Activated naive CD4-positive, alpha-beta T cell treated with anti-CD3 and anti-CD28 coated beads, Interleukin-2, amount 10 ng/mL, durations not matched to agents 7 days and 5 days (primary cell): ENCODE measurements around the gene TNRC6A.

Experiments
- CTCF ChIA-PET: fragments of 350-600 bp; sonication (Branson Sonifier 250); formaldehyde crosslinking; loops from one replicate; lab custom pipeline; 2021; ENCODE audit warnings: antibody characterized with exemption; lab: Charles Lee
- DNase-seq: peaks from one replicate; pipeline ENCODE4 v3.0.0-alpha.2; 2020
- H3K27ac Mint-ChIP-seq: one replicate; pipeline ENCODE4 v1.8.0; 2021; ENCODE audit warnings: mild to moderate bottlenecking, moderate library complexity, mixed read lengths
- H3K27me3 Mint-ChIP-seq: one replicate; pipeline ENCODE4 v1.8.0; 2021; ENCODE audit warnings: mild to moderate bottlenecking, mixed read lengths
- H3K36me3 Mint-ChIP-seq: one replicate; pipeline ENCODE4 v1.8.0; 2021; ENCODE audit warnings: mixed read lengths
- H3K4me1 Mint-ChIP-seq: one replicate; pipeline ENCODE4 v1.8.0; 2021; ENCODE audit warnings: mixed read lengths
- H3K4me3 Mint-ChIP-seq: one replicate; pipeline ENCODE4 v1.8.0; 2021; ENCODE audit warnings: mild to moderate bottlenecking, moderate library complexity, mixed read lengths
- H3K9me3 Mint-ChIP-seq: one replicate; pipeline ENCODE4 v1.8.0; 2021; ENCODE audit warnings: mixed read lengths

Gene TNRC6A

DNA sequence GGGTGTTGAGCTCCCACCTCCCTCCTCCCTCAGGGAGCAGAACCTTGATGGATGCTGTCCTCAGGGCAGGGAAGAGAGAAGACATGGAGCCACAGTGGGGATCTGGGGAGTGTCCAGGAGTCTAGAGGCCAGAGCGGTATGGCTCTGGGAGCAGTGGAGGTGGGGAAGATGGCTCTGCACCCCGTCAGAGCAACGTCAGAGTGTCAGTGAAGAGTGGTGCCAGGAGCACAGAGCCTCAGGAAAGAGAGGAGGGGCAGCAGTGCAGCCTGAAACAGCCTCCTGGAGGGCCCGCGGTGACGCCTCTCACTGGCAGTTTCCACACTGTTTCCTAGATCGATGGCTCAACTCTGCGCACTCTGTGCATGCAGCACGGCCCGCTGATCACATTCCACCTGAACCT is 93.1 kb downstream of the TNRC6A start:
- Mint-ChIP-seq H3K36me3 (peaks cover 71% of the 10 kb centered on the region), H3K9me3 (no peaks in the 10 kb centered on the region), H3K4me1 (no peaks in the 10 kb centered on the region), H3K27ac (no peak overlapping the region), H3K27me3 (no peaks in the 10 kb centered on the region), H3K4me3 (no peak overlapping the region)
- CTCF ChIA-PET = interaction anchor here (0.6 to 1.4 kb wide), 2 partner anchors 12 to 886 kb away, joined by 3 to 4 read pairs; no protein-coding TSS in a partner anchor
- no peak for DNase-seq

DNA sequence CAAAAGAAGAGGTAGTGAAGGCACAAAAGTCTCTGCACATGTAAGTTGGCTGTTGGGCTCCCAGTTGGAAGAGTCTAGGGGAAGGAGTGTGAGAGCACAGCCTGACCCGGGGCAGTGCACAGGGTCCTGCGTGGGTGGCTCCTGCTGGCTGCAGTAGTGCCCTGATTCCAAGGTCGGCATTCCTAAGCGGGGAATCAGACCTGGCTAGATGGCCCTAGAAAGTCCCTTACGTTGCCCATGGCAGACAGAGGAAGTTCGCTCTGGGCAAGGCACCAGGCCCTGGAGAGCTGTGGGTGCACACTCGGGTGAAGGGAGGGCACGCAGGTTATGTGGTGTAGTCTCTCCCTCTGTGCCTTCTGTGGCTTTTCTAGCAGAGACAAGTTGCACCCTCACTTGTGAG is 93.5 kb downstream of the TNRC6A start:
- no peak for DNase-seq
- no peak overlapping the region for H3K27ac Mint-ChIP-seq
- H3K27me3 Mint-ChIP-seq = no peaks in the 10 kb centered on the region
- no peaks in the 10 kb centered on the region for H3K9me3 Mint-ChIP-seq
- H3K4me3 Mint-ChIP-seq = no peak overlapping the region
- no peaks in the 10 kb centered on the region for H3K4me1 Mint-ChIP-seq
- peaks cover 67% of the 10 kb centered on the region for H3K36me3 Mint-ChIP-seq
- CTCF ChIA-PET = interaction anchor here (0.6 kb wide), 1 partner anchor 886 kb away, joined by 3 read pairs; no protein-coding TSS in a partner anchor

DNA sequence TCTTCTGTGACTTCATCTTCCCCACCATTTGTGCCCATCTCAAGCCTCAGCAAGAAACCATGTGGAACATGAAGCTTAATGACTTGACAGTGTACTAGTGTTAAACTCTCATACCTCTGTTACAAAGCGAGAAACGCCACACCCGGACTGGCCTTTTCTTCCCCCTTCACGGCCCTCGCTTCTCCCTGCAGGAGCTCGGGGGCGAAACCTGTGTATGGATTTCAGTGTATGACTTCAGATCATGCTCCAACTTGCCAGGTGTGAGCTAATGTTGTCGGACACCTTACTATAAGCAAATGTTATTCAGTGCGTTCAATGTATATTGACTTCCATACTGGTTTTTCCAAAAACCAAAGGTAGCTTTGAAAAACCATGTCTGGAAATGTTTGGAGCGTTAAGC is 96.2 kb downstream of the TNRC6A start:
- H3K27ac Mint-ChIP-seq = no peak overlapping the region
- H3K4me1 Mint-ChIP-seq = no peaks in the 10 kb centered on the region
- no peak overlapping the region for H3K4me3 Mint-ChIP-seq
- H3K36me3 Mint-ChIP-seq = peaks cover 42% of the 10 kb centered on the region
- CTCF ChIA-PET = interaction anchor here (1.4 kb wide), 1 partner anchor 9 kb away, joined by 6 read pairs; no protein-coding TSS in a partner anchor
- DNase-seq = no peak
- no peaks in the 10 kb centered on the region for H3K27me3 Mint-ChIP-seq
- H3K9me3 Mint-ChIP-seq = no peaks in the 10 kb centered on the region

DNA sequence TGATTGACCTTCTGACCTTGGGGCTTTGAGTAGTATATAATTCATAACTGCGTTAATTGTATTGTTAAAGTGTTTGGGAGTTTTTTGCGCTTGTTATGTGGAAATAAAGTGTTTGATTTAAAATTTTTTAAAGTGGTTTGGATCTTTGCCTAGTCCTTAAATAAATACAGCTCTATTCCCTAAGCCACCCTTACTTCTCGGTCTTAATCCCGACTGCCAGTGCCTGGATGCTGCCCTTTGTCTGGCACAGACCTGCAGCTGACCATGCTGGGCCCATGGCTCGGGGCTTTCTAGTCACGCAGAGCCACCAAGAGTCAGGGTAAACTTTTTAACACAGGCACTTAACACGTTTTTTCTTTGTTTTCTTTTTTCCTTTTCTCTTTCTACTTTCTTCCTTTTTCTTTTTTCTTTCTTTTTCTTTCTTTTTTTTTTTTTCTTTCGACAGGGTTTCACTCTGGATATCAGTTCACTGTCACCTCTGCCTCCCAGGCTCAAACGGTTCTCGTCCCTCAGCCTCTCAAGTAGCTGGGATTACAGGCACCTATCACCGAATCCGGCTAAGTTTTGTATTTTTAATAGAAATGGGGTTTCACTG is 96.7 kb downstream of the TNRC6A start:
- peaks cover 37% of the 10 kb centered on the region for H3K36me3 Mint-ChIP-seq
- no peak for DNase-seq
- H3K9me3 Mint-ChIP-seq = no peaks in the 10 kb centered on the region
- no peak overlapping the region for H3K4me3 Mint-ChIP-seq
- H3K27me3 Mint-ChIP-seq = no peaks in the 10 kb centered on the region
- H3K4me1 Mint-ChIP-seq = no peaks in the 10 kb centered on the region
- CTCF ChIA-PET = interaction anchor here (1.4 kb wide), 1 partner anchor 8 kb away, joined by 6 read pairs; no protein-coding TSS in a partner anchor
- no peak overlapping the region for H3K27ac Mint-ChIP-seq

DNA sequence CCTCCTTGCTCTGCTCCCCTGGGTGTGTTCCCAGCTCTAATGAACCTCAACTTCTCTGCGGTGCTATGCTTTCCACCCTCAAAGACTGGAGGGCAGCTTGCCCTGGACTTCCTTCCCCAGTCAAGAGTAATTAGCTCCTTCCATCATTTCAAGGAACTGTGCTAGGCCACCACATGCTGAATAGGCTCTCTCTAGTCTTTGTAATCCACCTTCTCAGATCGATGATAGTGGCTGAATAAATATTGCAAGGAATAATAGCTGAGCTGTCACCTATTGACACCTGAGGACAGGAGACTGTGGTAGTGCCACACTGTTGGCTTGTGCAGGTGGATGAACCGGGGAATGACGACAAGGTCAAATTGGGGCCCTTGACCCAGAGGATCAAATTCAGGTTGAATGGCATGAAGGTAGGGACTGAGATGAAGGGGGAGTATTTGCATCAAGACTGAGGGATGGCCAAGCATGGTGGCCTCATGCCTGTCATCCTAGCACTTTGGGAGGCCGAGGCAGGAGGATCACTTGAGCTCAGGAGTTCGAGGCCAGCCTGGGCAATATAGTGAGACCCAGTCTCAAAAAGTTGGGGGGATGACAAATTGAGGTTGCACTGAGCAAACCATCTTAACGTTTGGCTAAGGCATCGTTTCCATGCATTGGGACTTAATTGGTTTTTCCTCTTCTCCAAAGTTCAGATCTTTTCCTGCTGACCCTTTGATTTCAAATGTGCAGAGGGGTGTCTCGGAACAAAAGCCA is 97.5 kb downstream of the TNRC6A start:
- no peak for DNase-seq
- H3K4me1 Mint-ChIP-seq = no peaks in the 10 kb centered on the region
- no peak overlapping the region for H3K27ac Mint-ChIP-seq
- H3K4me3 Mint-ChIP-seq = no peak overlapping the region
- CTCF ChIA-PET = no interaction called here
- no peaks in the 10 kb centered on the region for H3K27me3 Mint-ChIP-seq
- no peaks in the 10 kb centered on the region for H3K9me3 Mint-ChIP-seq
- peaks cover 32% of the 10 kb centered on the region for H3K36me3 Mint-ChIP-seq

DNA sequence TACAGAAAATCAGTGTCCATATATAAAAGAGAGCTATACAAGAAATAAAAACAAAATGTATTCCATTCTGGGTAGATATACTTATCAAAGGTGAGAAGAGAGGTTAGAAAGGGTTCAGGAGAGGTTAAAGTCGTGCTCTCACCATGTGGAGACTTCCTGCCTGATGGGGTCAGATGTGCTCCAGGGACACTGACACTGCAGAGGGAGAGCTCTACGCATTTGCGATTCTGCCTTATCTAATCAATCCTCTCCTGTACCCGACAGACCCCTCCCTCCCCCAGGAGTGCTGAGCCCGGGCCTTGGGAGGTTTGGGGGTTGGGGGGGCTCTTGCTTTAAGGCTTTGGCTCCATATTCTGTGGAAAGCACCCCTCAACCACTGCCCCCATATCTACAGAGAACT is 99.7 kb downstream of the TNRC6A start:
- no peak overlapping the region for H3K4me3 Mint-ChIP-seq
- H3K4me1 Mint-ChIP-seq = no peaks in the 10 kb centered on the region
- peaks cover 15% of the 10 kb centered on the region for H3K36me3 Mint-ChIP-seq
- CTCF ChIA-PET = no interaction called here
- no peak overlapping the region for H3K27ac Mint-ChIP-seq
- no peaks in the 10 kb centered on the region for H3K27me3 Mint-ChIP-seq
- no peak for DNase-seq
- H3K9me3 Mint-ChIP-seq = no peaks in the 10 kb centered on the region

DNA sequence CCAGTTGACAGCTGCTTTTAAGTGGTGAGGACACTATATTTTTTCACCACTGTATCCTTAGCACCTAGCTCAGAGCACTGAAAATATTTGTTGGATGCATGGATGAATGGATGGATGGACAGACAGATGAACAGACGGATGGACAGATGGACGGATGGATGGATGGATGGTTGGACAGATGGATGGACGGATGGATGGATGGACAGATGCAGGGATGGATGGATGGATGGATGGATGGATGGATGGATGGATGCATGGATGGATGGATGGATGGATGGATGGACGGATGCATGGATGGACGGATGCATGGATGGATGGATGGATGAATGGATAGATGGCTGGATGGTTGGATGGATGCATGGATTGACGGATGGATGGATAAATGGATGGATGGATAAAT is 103.9 kb downstream of the TNRC6A start:
- no peaks in the 10 kb centered on the region for H3K27me3 Mint-ChIP-seq
- no peak overlapping the region for H3K4me3 Mint-ChIP-seq
- no peak for DNase-seq
- H3K27ac Mint-ChIP-seq = no peak overlapping the region
- no peaks in the 10 kb centered on the region for H3K9me3 Mint-ChIP-seq
- H3K4me1 Mint-ChIP-seq = no peaks in the 10 kb centered on the region
- CTCF ChIA-PET = interaction anchor here (1.0 to 1.4 kb wide), 3 partner anchors 26 to 216 kb away, joined by 3 read pairs; no protein-coding TSS in a partner anchor
- H3K36me3 Mint-ChIP-seq = no peaks in the 10 kb centered on the region

DNA sequence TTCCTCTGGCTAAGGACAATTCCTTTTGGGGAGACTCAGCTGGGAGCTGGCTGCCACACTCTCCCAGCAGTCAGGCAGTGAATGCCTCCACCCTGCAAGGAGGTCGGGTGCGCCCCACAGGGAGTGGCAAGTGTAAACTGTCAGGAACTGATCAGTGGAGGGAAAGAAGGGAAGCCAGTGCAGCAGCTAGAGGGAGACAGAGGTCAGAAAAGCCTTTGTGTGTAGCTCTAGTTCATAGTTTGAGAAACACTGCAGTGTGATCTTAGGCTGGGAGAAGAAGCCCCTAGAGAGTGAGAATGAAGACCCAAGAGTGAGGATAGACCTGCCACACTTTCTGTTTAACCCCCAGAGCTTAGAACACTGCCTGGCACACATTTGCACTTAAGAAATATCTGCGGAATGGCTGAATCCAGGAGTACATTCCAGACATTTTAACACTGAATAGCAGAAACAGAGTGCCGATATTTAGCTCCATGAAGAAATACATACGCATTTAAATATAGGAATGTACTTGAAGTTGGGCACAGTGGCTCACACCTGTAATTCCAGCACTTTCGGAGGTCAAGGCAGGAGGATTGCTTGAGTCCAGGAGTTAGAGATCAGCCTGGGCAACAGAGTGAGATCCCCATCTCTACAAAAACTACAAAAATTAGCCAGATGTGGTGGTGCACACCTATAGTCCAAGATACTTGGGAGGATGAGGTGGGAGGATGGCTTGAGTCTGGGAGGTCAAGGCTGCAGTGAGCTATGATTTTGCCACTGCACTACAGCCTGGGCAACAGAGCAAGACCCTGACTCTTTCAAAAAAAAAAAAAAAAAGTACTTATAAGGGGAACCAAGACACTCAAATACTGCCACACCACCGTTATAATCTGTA is 105.2 kb downstream of the TNRC6A start:
- Mint-ChIP-seq H3K27ac (no peak overlapping the region), H3K9me3 (no peaks in the 10 kb centered on the region), H3K4me1 (no peaks in the 10 kb centered on the region), H3K27me3 (no peaks in the 10 kb centered on the region), H3K36me3 (no peaks in the 10 kb centered on the region), H3K4me3 (no peak overlapping the region)
- CTCF ChIA-PET = interaction anchor here (0.7 to 1.8 kb wide), 4 partner anchors 9 to 274 kb away, joined by 3 to 6 read pairs (median 4); no protein-coding TSS in a partner anchor
- peak; percentile 28 for DNase-seq

DNA sequence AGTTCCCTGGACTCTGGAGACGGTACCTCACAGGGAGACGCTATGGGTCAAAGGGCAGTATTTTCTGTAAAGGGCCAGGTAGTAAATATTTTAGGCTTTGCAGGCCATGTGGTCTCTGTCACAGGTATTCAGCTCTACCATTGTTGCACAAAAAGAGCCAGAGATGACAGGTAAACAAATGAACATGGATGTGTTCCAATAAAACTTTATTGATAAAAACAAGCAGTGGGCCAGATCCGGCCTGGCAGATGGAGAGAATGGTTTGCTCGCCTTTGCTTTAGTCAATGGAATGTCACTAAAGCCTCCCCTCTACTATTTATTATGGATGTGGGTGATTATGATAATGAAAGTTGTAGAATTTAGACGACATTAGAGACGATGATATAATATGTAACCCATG is 107.4 kb downstream of the TNRC6A start:
- H3K9me3 Mint-ChIP-seq = no peaks in the 10 kb centered on the region
- H3K36me3 Mint-ChIP-seq = no peaks in the 10 kb centered on the region
- no peak for DNase-seq
- H3K4me3 Mint-ChIP-seq = no peak overlapping the region
- H3K27me3 Mint-ChIP-seq = no peaks in the 10 kb centered on the region
- CTCF ChIA-PET = interaction anchor here (1.1 kb wide), 1 partner anchor 129 kb away, joined by 3 read pairs; no protein-coding TSS in a partner anchor
- H3K27ac Mint-ChIP-seq = no peak overlapping the region
- no peaks in the 10 kb centered on the region for H3K4me1 Mint-ChIP-seq

DNA sequence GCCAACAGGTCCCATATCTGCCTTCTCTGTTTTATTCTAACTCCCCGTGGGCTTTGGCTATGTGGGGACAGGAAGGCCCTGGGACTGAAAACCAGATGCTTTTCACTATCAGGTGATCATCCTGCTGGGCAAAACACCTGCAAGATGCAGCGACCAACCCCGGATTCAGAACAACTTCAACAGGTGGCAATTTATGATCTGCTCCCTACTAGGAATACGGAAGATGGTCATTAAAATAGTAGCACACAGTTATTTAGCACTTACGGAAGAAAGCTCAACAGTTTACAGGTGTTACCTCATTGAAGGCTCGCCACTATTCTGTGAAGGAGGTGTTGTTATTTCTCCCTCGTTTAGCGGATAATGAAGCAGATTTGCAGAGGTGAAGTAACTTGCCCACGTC is 108.5 kb downstream of the TNRC6A start:
- H3K9me3 Mint-ChIP-seq = no peaks in the 10 kb centered on the region

DNA sequence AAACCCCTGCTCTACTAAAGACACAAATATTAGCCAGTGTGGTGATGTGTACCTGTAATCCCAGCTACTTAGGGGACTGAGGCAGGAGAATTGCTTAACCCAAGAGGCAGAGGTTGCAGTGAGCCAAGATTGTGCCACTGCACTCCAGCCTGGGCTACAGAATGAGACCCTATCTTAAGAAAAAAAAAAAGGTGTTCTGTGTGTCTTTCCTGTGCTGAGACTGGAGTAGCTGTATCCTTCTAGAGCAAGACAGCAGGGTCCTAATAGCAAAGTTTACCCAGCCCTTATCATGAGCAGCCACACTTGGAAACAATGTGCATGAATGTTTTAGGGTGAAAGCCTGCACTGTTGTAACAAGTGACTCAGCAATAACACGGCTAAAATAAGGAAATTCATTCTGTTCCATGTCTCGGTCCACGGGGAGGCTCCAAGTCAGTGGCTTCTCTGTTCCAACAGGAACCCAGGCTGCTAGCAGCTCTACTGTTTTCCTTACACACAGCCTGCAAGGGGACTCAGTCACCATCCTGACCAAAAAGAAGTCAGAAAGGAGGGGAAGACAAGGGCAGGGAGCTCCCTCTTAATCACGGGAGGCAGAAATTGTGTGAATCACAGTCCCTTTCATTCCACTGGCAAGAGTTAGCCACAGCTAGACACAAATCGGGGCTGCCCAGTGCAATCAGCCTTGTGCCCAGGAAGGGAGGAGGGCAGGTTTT is 109.3 kb downstream of the TNRC6A start:
- DNase-seq = no peak
- Mint-ChIP-seq H3K9me3 (no peaks in the 10 kb centered on the region), H3K27ac (no peak overlapping the region), H3K36me3 (no peaks in the 10 kb centered on the region), H3K4me3 (no peak overlapping the region), H3K4me1 (no peaks in the 10 kb centered on the region), H3K27me3 (no peaks in the 10 kb centered on the region)
- CTCF ChIA-PET = interaction anchor here (0.6 to 1.0 kb wide), 2 partner anchors 14 to 387 kb away, joined by 3 read pairs; no protein-coding TSS in a partner anchor

More for the DNA sequence above, 108.5 kb downstream of the TNRC6A start:
- Mint-ChIP-seq H3K4me3 (no peak overlapping the region), H3K27me3 (no peaks in the 10 kb centered on the region), H3K4me1 (no peaks in the 10 kb centered on the region), H3K36me3 (no peaks in the 10 kb centered on the region), H3K27ac (no peak overlapping the region)
- CTCF ChIA-PET = interaction anchor here (0.6 to 1.0 kb wide), 2 partner anchors 15 to 387 kb away, joined by 3 read pairs; no protein-coding TSS in a partner anchor
- DNase-seq = no peak

DNA sequence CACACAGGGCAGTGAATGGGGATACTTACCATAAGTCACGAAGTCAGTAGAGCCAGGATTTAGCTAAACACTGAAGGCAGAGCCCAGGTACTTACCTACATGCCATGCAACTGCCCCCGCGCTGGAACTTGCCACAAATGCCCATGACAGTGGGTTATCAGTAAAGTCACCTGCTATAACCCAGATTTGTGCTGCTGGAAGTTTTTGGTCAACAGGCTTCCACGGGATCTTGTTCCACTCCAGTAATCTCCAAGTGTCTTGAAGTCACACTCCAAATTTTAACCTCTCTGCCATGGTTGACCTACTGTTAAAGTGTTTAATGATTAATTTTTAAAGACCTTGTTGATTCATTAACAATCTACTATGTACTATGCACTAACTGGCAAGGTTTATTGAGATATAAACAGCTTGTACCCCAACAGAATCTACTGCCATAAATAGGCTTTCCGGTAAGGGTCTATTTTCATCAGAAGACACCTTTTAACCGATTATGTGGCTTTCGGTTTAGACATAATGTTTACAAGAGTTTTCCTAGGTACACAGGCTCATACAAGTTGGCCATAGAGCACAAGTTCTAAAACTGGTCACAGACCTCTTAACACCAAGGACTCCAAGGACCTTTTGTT is 110.0 kb downstream of the TNRC6A start:
- Mint-ChIP-seq H3K27ac (no peak overlapping the region), H3K4me1 (no peaks in the 10 kb centered on the region), H3K27me3 (no peaks in the 10 kb centered on the region), H3K9me3 (no peaks in the 10 kb centered on the region), H3K4me3 (no peak overlapping the region), H3K36me3 (no peaks in the 10 kb centered on the region)
- DNase-seq = no peak
- CTCF ChIA-PET = no interaction called here

DNA sequence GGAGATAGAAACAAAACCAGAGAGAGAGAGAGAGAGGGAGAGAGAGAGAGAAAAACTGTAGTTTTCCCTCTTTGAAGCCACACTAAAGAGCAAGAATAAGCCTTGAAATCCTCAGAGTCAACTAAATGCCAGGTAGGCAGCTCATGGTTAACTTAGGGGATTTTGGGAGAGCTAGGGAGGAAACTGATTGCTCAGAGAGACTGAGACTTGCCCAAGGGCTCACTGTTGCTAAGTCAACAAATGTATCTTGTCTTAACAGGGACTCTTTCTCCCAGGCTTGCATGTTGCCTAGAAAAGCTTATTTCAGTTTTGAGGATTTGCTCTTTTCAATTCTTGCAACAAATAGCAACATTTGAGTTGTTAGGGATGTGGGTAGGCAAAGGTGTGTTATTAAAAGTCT is 111.8 kb downstream of the TNRC6A start:
- Mint-ChIP-seq H3K9me3 (no peaks in the 10 kb centered on the region), H3K4me3 (no peak overlapping the region), H3K4me1 (no peaks in the 10 kb centered on the region), H3K27me3 (no peaks in the 10 kb centered on the region), H3K36me3 (no peaks in the 10 kb centered on the region), H3K27ac (no peak overlapping the region)
- no peak for DNase-seq
- CTCF ChIA-PET = no interaction called here
